ENCODE measurements around the gene HSD11B1.

The HSD11B1 gene

DNA sequence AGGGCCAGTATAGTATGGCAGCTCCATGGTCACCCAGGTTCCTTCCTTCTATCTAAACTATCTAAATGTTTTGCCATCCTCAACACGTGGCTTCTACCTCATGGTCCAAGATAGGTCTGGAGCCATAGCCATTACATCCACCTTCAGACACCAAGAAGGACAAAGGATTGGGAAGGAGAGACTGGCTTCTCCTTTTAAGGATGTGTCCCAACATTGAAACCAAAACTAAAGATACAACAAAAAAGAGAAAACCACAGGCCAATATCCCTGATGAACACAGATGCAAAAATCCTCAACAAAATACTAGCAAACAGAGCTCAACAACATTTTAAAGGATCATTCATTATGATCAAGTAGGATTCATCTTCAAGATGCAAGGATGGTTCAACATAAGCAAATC, 24.8 kb downstream of the HSD11B1 start:
- Histone ChIP-seq H3K9me2 (replicated peaks; ENCODE audit: low read depth, low read length) (no peaks in the 10 kb centered on the region), H3F3A (ENCODE audit: low read depth) (no peaks in the 10 kb centered on the region), H4K20me1 (ENCODE audit: insufficient read depth, low read length, poor library complexity, severe bottlenecking) (no peaks in the 10 kb centered on the region), H3K36me3 (ENCODE audit: insufficient read depth, low read length) (no peaks in the 10 kb centered on the region), H3K4me1 (ENCODE audit: insufficient read depth, low read length, poor library complexity, severe bottlenecking) (peaks cover 8% of the 10 kb centered on the region), H3K9ac (ENCODE audit: low read depth, low read length, poor library complexity, severe bottlenecking) (no peak overlapping the region), H3K4me3 (ENCODE audit: low read length, poor library complexity, severe bottlenecking) (no peak overlapping the region), H3K4me2 (ENCODE audit: low read depth, low read length, poor library complexity, severe bottlenecking) (no peak overlapping the region), H3K9me3 (ENCODE audit: insufficient read depth, low read depth, low read length) (no peaks in the 10 kb centered on the region), H2AFZ (ENCODE audit: low read length) (no peak overlapping the region), H3K79me2 (ENCODE audit: insufficient read depth, low read length) (no peaks in the 10 kb centered on the region), H3K27me3 (ENCODE audit: insufficient read depth, low read length, poor library complexity, severe bottlenecking) (no peaks in the 10 kb centered on the region)
- no peak for TF ChIP-seq CTCF (conservative IDR thresholded peaks at IDR 0.05; ENCODE audit: low read length)
- no peak for TF ChIP-seq EZH2phosphoT487 (IDR thresholded peaks at IDR 0.05; ENCODE audit: borderline replicate concordance)

DNA sequence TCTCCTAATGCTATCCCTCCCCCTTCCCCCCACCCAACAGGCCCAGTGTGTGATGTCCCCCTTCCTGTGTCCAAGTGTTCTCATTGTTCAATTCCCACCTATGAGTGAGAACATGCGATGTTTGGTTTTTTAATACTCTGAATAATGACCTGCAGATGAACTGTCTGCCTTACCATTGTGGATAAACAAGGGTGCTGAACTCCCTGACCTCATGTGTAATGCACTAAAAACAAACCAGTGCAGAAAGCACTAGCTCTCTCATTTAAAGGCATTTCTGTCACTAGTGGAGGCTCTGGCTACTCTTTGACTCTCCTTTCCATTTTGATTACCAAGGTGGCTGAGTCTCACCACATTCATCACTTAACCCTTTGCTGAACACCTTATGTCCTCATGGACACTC, 28.1 kb downstream of the HSD11B1 start:
- Histone ChIP-seq H4K20me1 (ENCODE audit: insufficient read depth, low read length, poor library complexity, severe bottlenecking) (no peaks in the 10 kb centered on the region), H2AFZ (ENCODE audit: low read length) (no peak overlapping the region), H3K36me3 (ENCODE audit: insufficient read depth, low read length) (no peaks in the 10 kb centered on the region), H3K9me3 (ENCODE audit: insufficient read depth, low read depth, low read length) (no peaks in the 10 kb centered on the region), H3K4me2 (ENCODE audit: low read depth, low read length, poor library complexity, severe bottlenecking) (no peak overlapping the region), H3K79me2 (ENCODE audit: insufficient read depth, low read length) (no peaks in the 10 kb centered on the region), H3K9ac (ENCODE audit: low read depth, low read length, poor library complexity, severe bottlenecking) (no peak overlapping the region), H3K9me2 (replicated peaks; ENCODE audit: low read depth, low read length) (no peaks in the 10 kb centered on the region), H3F3A (ENCODE audit: low read depth) (no peaks in the 10 kb centered on the region), H3K4me3 (ENCODE audit: low read length, poor library complexity, severe bottlenecking) (no peak overlapping the region), H3K4me1 (ENCODE audit: insufficient read depth, low read length, poor library complexity, severe bottlenecking) (peaks cover 4% of the 10 kb centered on the region), H3K27me3 (ENCODE audit: insufficient read depth, low read length, poor library complexity, severe bottlenecking) (no peaks in the 10 kb centered on the region)
- no peak for TF ChIP-seq EZH2phosphoT487 (IDR thresholded peaks at IDR 0.05; ENCODE audit: borderline replicate concordance)

DNA sequence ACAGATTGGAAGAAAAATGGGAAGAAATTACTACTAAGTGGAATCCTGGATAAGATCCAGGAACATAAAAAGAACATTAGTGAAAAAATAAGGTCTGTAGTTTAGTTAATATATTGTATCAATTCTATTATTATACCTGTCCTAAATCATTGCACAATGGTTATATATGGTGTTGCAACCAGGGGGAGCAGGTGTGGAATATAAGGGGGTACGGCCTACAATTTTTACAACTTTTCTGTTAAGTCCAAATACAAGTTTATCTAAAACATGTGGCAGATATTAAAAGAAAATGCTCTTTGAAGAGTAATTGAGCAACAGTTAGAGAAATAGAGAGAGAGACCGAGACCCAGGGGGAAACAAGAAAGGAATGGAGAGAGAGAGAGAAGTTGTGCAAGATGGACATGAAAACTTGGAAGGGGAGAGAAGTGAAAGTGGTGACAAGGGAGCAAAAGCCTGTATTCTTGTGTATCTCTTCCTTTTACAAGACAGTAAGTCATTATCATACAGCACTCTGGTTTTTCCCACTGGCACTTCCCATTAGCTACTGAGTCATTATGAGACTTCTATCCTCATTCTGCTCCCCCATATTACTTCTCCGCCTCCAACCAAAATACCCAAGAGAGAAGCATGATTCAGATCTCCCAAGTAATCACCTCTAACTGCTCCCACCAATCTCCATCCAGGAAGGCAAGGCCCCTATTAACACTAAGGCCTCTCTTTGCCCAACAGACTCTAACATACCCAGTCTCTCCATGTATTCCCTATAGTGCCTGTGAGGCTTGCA, 29.0 kb downstream of the HSD11B1 start:
- Histone ChIP-seq H3K79me2 (ENCODE audit: insufficient read depth, low read length) (no peaks in the 10 kb centered on the region), H3K4me2 (ENCODE audit: low read depth, low read length, poor library complexity, severe bottlenecking) (no peak overlapping the region), H3K36me3 (ENCODE audit: insufficient read depth, low read length) (no peaks in the 10 kb centered on the region), H3K9me2 (replicated peaks; ENCODE audit: low read depth, low read length) (no peaks in the 10 kb centered on the region), H2AFZ (ENCODE audit: low read length) (no peak overlapping the region), H3K4me3 (ENCODE audit: low read length, poor library complexity, severe bottlenecking) (no peak overlapping the region), H3K27me3 (ENCODE audit: insufficient read depth, low read length, poor library complexity, severe bottlenecking) (no peaks in the 10 kb centered on the region), H3K9me3 (ENCODE audit: insufficient read depth, low read depth, low read length) (no peaks in the 10 kb centered on the region), H3K9ac (ENCODE audit: low read depth, low read length, poor library complexity, severe bottlenecking) (no peak overlapping the region), H3K4me1 (ENCODE audit: insufficient read depth, low read length, poor library complexity, severe bottlenecking) (no peaks in the 10 kb centered on the region), H4K20me1 (ENCODE audit: insufficient read depth, low read length, poor library complexity, severe bottlenecking) (no peaks in the 10 kb centered on the region), H3F3A (ENCODE audit: low read depth) (no peaks in the 10 kb centered on the region)
- TF ChIP-seq CTCF (conservative IDR thresholded peaks at IDR 0.05; ENCODE audit: low read length) (no peak), EZH2phosphoT487 (IDR thresholded peaks at IDR 0.05; ENCODE audit: borderline replicate concordance) (no peak)

Data from Loucy (cell line).